Mammary epithelial cell (primary cell): ENCODE results near the gene OR4Q3.
"Not testable (repeated sequence)": the region's sequence is repeated elsewhere in the genome, so short reads cannot be mapped to it uniquely, and the experiment has no call there.

ENCODE experiments used
- EZH2 ChIP-seq: IDR thresholded peaks from 2 replicates; pipeline ENCODE4 v1.6.1; 2012; ENCODE audit warnings: low read length, inconsistent platforms, borderline replicate concordance
- TF ChIP-seq, protein P1 (sequence below), 2 donors: IDR thresholded peaks in 1 of 2; conservative IDR thresholded peaks in 1 of 2; 2 replicates each; pipeline ENCODE4 v1.5.1; 2011 to 2012; ENCODE audit warnings: inconsistent platforms in 2 of 2, low read length in 2 of 2, mild to moderate bottlenecking in 2 of 2, control low read depth in 1 of 2, low read depth in 1 of 2; ENCODE audit not compliant: insufficient read depth in 1 of 2; ENCODE audit errors: extremely low read depth in 1 of 2

- TF ChIP-seq, protein P1, sequence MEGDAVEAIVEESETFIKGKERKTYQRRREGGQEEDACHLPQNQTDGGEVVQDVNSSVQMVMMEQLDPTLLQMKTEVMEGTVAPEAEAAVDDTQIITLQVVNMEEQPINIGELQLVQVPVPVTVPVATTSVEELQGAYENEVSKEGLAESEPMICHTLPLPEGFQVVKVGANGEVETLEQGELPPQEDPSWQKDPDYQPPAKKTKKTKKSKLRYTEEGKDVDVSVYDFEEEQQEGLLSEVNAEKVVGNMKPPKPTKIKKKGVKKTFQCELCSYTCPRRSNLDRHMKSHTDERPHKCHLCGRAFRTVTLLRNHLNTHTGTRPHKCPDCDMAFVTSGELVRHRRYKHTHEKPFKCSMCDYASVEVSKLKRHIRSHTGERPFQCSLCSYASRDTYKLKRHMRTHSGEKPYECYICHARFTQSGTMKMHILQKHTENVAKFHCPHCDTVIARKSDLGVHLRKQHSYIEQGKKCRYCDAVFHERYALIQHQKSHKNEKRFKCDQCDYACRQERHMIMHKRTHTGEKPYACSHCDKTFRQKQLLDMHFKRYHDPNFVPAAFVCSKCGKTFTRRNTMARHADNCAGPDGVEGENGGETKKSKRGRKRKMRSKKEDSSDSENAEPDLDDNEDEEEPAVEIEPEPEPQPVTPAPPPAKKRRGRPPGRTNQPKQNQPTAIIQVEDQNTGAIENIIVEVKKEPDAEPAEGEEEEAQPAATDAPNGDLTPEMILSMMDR (conservative IDR thresholded peaks at IDR 0.05 in 1 of 2, IDR thresholded peaks at IDR 0.05 in 1 of 2; ENCODE audit: extremely low read depth in 1 of 2, insufficient read depth in 1 of 2, low read depth in 1 of 2, low read length in 2 of 2): not testable (repeated sequence)
- not testable (repeated sequence) for TF ChIP-seq EZH2
These were observed 42.5 kb downstream of the OR4Q3 start for GRCh38 chr14:19785848-19786247.
